ENCODE measurements around the gene BCL2. TPM values are rescaled to one million over a fixed set of nuclear protein-coding genes. Genes with fewer than 3 reads are reported as not detected.

Gene BCL2
- total and polyA plus RNA-seq, 9 donors: 13.7 to 43.9 (median 35.7) TPM

- peak in 1 of 5 donors; percentile 23 for DNase-seq
- TF ChIP-seq EP300 (IDR thresholded peaks at IDR 0.05) (no peak), CTCF (IDR thresholded peaks at IDR 0.05) (no peak), POLR2A (IDR thresholded peaks at IDR 0.05) (no peak)
- Histone ChIP-seq H3K4me1 (ENCODE audit: insufficient read depth) (peaks cover 4% of the 10 kb centered on the region), H3K36me3 (no peaks in the 10 kb centered on the region), H3K27ac (peak overlapping the region; percentile 69 to 77), H3K4me3 (peak overlapping the region; percentile 73), H3K27me3 (no peaks in the 10 kb centered on the region), H3K9me3 (no peaks in the 10 kb centered on the region)
- WGBS, 3 donors: 8 to 10% (median 9%) methylated on average over 10 of the region's 10 CpGs
- intact Hi-C loops (cut with DNase I): loop anchor here (5.0 to 10.0 kb wide), 5 partner anchors 35 to 185 kb away; no protein-coding TSS in a partner anchor
Observed at GRCh38 chr18:63317556-63317946, 2.0 kb downstream of the BCL2 start.

- Histone ChIP-seq H3K36me3 (no peaks in the 10 kb centered on the region), H3K4me1 (ENCODE audit: insufficient read depth) (peaks cover 6% of the 10 kb centered on the region), H3K9me3 (no peaks in the 10 kb centered on the region), H3K4me3 (peak overlapping the region; percentile 73), H3K27ac (peak overlapping the region in 1 of 2 donors; percentile 69), H3K27me3 (no peaks in the 10 kb centered on the region)
- TF ChIP-seq POLR2A (IDR thresholded peaks at IDR 0.05) (no peak), EP300 (IDR thresholded peaks at IDR 0.05) (no peak), CTCF (IDR thresholded peaks at IDR 0.05) (no peak)
- intact Hi-C loops (cut with DNase I): loop anchor here (5.0 to 10.0 kb wide), 5 partner anchors 35 to 185 kb away; no protein-coding TSS in a partner anchor
- DNase-seq: no peak
- WGBS, 3 donors: 48 to 50% (median 48%) methylated on average over 4 of the region's 4 CpGs
Observed at GRCh38 chr18:63316612-63317555, 2.7 kb downstream of the BCL2 start.

GRCh38 chr18:63315876-63316275, 3.7 kb downstream of the BCL2 start:
- Histone ChIP-seq H3K4me1 (ENCODE audit: insufficient read depth) (peaks cover 9% of the 10 kb centered on the region), H3K27me3 (no peaks in the 10 kb centered on the region), H3K36me3 (no peaks in the 10 kb centered on the region), H3K4me3 (peak overlapping the region; percentile 1), H3K27ac (no peak overlapping the region), H3K9me3 (no peaks in the 10 kb centered on the region)
- intact Hi-C loops (cut with DNase I): loop anchor here (5.0 to 10.0 kb wide), 5 partner anchors 34 to 184 kb away; no protein-coding TSS in a partner anchor
- no peak for DNase-seq
- no peak for TF ChIP-seq EP300 (IDR thresholded peaks at IDR 0.05)
- TF ChIP-seq CTCF (IDR thresholded peaks at IDR 0.05): no peak
- TF ChIP-seq POLR2A (IDR thresholded peaks at IDR 0.05): no peak

GRCh38 chr18:63315131-63315662, 4.4 kb downstream of the BCL2 start:
- DNase-seq: no peak
- WGBS, 3 donors: 51 to 57% (median 55%) methylated on average over 3 of the region's 3 CpGs
- H3K27ac ChIP-seq: no peak overlapping the region
- no peak for TF ChIP-seq POLR2A (IDR thresholded peaks at IDR 0.05)
- TF ChIP-seq EP300 (IDR thresholded peaks at IDR 0.05): no peak
- peaks cover 9% of the 10 kb centered on the region for H3K4me1 ChIP-seq (ENCODE audit: insufficient read depth)
- H3K9me3 ChIP-seq: no peaks in the 10 kb centered on the region
- H3K27me3 ChIP-seq: no peaks in the 10 kb centered on the region
- intact Hi-C loops (cut with DNase I): loop anchor here (5.0 to 10.0 kb wide), 5 partner anchors 33 to 183 kb away; no protein-coding TSS in a partner anchor
- no peak overlapping the region for H3K4me3 ChIP-seq
- no peaks in the 10 kb centered on the region for H3K36me3 ChIP-seq

Measured in ovary (tissue), 9 donors.